GM18858 (cell line): Measurements from ENCODE around the gene SPTBN5.
A peak's percentile ranks its signal among the peaks of the same experiment; 100 is the strongest.

ENCODE experiments used
- ATAC-seq: cut with Tn5 transposase; IDR thresholded peaks from one replicate; pipeline ENCODE4 v1.9.1; 2021; ENCODE audit not compliant: unreplicated experiment

Gene SPTBN5

DNA sequence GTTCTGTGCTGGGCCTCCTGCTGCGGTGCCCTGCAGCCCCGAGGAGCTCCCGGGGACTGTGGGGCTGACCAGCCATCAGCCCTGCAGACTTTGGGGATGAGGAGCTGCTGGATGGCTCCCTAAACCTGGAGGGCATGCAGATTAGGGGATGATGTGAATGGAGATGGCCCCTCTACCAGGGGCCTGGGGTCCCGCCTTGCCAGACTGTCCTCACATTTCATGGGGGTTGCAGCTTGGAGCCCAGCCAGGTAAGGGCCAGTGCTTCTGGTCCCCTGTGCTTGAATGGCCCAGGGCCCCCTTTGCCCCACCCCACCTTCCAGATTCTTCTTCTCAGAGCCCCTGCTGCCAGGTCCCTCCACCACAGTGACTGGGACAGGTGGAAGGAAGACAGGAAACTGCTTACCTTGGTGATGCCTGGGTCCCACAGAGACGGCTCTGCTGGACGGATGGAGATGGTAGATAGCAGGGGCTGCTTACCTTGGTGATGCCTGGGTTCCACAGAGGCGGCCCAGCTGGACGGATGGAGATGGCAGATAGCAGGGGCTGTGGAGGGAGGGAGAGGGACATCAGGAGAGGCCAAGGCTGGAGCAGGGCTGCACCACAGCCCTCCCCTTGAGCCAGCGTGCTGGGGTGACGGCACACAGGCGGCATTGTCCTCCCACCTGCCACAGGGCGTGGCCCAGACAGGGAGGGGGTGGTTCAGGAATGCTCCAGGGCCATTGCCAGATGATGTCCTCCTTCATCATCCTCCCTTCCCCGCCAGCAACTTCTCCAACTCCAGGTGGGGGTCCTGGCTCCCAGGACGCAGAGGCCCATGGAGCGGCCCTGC is at the start of gene SPTBN5:
Gene SPTBN5, minus strand, starts transcription at position 632 of the 829 bp plus-strand sequence. Its CDS starts 556 bp downstream, at position 76.
- ATAC-seq: no peak

DNA sequence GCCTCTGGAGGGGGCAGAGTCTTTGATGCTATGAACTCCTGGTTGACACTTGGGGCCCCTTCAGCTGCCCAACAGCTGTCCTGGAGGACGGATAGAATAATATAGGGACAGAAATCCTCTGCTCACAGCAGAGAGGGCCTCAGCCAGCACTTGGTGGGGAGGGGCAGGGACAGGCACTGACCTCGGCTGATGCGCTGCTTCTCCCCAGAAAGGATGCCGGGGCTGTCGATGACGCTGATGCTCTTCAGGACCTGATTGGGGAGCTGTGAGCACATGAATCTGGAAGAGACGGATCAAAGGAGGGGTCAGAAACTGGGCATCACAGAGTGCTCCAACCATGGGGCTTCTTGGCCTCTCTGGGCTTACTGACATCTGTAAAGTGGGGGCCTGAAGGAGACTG is 49.0 kb upstream of the SPTBN5 start:
- no peak for ATAC-seq

DNA sequence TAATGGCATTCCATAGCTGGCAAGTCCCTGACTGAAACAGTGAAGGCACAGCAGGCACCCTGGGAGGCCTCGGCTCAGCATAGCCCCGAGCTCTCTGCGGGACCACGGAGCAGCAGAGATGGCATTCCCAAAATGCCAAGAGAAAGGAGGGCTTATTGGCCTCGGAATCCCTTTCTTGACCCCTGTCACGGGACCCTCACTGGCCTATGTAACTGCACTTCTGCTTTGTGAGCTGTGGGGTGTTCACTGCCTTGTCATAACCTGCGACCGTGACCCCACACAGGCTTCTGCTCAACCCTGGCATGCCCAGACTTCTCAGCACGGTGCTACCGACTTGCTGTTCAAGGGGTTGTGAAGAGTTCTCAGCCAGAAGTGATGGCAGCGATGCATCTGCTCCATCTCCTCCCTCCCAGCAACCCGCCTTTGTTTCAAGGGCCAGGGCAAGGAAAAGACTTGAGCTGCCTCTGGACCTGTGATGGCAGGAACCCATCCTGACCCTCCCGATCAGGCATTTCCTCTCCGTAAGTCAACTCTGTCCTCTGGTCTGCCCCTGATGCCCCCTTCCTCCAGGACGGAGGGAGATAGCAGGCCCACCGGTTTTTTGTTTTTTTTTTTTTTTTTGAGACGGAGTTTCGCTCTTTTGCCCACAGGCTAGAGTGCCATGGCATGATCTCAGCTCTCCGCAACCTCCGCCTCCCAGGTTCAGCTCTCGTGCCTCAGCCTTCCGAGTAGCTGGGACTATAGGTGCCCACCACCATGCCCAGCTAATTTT is 48.0 kb upstream of the SPTBN5 start:
- ATAC-seq: no peak

DNA sequence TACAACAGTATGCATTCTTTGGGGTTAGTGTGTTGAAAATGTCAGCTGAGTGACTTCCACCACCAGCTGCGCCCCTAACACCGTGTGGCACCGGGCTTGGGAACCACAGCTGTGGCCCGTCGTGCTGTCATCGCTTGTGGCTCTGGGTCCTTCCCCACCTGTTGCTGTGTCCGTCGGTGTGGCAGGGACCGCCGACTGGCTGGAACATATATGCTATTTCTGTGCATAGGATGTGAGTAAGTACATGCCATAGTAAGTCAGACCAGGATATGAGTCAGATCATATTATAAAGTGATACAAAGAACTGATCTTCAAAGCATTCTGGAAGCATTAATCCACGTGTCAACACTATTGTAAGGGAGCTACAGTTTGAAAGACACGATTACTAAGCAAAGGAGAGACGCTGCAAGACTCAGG is 46.6 kb upstream of the SPTBN5 start:
- ATAC-seq: no peak

DNA sequence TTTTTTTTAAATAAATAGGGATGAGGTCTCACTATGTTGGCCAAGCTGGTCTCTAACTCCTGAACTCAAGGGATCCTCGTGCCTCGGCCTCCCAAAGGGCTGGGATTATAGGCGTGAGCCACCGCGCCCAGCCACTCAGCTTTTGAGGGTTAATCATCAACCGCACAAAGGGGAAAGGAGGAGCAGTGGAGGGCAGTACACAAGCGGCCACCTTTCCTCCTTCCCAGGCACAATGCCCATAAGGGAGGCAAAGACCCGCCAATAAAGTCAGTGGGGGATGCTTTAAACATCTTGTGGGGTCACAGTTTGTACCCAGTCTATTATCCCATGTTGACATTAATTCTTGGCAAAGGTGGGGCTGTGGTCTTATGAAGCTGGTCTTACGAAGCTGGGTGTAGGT is 46.1 kb upstream of the SPTBN5 start:
- no peak for ATAC-seq

DNA sequence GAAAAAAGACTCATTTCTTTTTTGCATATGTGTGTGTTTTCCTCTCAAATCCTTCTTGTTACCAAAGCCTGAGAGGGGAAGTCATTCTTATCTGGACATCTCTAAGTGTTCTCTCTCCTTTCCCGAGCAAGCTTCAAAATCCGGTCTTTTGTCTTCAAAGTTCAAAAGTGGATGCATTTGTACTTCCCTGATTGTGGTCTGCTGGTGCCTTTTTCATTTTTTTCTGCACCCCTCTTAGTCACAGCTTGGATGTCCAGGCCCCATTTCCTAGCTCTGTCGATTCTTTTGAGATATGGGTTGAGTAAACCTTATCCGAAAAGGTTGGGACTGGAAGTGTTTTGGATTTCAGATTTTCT is 43.7 kb upstream of the SPTBN5 start:
- no peak for ATAC-seq

DNA sequence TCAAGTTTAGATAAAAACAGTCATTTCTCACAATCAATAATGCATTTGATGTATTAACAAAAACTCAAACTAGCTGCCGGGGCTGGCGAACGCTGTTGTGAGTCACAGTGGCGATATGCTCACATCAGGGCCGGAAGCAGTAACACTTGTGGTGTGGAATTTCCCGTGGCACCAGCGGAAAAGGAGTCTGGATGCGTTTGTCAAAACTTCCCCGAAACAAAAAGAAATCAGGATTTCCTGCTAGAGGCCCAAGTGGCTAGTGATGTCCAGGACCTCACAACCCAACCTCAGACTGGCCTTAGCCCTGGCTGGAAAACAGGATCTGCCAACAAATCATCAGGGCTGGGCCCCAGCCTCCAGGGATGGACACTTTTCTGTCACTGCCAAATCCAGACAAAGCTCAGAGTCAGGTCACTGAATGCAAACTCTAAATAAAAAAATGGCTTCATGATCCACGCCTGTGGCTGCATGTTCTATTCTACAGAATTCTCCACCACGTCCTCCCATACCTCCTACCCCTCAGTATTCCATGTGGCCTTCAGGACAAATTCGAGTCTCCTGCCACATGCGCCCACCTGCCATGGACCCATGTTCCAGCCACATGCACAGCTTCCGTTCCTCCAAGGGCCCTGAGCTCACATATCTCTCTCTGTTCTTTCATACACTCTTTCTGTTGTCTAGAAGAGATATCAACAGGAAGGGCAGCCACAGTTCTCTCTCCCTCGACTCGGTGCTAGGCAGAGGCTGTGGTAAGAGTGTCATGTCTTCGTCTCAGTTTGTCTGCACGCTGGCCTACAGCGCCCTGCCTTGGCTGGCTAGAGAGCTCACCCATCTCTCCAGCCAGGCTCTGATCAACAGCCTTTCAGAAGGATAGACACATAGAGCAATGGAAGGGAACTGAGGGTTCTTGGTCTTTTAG is 43.1 kb upstream of the SPTBN5 start:
- ATAC-seq: no peak

DNA sequence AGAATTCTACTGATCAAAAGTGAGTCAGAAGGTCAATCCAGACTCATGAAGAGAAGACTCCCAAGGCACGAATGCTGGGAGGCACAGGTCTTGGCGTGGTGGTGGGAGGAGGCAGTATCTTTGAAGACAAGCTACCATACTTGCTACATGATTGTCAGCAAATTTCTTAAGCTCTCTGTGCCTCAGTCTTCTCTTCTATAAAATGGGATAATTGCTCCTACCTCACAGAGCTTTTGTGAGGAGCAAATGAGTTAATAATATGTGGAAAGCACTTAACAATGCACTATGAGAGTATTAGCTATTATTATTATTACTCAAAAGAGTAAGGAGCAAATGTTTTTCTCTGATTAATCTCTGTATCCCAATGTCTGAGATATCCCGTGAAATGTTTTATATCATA is 42.3 kb upstream of the SPTBN5 start:
- ATAC-seq: no peak

DNA sequence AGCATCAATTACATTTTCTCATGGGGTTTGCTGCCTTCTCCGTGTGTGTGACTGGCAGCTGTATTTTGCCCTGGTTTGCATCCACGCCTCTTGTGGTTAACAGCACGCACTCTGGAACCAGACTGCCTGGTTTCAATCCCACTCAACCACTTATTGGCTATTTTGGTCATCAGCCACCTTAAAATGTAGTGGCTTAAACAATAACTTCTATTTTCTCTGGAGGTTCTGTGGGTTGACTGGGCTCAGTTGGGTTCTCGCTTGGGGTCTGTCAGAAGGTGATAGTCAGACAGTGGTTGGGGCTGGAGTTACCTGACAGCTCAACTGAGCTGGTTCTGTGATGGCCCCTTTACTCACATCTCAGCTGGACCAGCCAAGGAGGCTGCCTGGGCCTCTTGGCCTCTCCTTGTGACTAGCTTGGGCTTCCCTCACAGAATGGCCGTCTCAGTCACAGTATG is 41.7 kb upstream of the SPTBN5 start:
- ATAC-seq: no peak

DNA sequence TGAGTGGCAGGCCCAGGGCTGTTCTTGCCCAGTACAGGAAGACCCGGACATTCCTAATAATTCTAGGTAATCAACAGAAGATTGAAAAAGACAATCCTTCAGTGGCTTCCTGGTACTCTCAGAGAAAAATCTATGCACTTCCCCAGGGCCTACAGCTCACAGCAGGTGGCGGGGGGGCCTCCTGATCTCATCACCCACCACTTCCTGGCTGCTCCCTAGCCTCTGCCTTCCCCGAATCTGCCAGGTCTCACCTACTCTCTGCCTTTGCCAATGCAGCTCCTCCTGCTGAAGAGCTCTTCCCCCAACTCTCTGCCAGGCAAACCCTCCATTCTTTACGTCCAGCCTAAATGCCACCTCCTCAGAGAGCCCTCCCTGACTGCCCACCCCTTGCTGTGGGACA is 41.0 kb upstream of the SPTBN5 start:
- ATAC-seq: no peak

DNA sequence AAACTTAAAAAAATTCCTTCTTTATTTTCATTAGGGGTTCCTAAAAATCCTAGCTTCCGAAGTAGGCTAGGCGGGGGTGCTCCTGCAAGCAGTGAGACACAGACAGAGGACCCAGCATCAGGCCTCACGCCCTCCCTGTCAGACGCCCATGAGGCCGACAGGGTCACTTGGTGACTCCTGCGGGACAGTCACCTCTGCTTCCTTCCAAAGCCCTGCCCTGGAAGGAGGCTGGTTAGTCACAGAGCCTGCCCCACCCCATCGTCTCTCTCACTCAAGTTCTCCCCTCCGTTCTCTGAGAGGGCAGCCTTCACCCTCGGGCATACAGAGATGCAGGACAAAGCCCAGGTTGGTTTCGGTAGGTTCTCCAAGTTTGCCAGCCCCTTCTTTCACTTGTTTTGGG is 39.9 kb upstream of the SPTBN5 start:
- no peak for ATAC-seq

DNA sequence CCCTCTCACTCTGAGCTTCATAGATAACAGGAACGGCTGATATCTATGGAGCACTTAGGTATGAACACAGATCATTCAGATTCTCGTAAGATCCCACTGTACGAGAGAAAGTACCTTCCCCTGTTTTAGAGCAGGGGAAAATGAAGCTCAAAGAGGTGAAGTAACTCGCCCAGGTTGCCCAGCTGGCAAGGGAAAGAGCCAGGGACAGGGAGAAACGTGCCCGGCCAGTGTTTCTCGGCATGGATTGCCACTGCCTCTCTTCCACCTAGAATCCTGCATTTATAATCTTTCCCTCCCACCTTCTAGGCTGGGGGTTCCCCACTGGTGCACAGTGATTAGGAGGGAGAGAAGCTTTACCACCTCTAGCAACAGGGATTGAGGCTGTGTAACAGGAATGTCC is 39.5 kb upstream of the SPTBN5 start:
- ATAC-seq: no peak

DNA sequence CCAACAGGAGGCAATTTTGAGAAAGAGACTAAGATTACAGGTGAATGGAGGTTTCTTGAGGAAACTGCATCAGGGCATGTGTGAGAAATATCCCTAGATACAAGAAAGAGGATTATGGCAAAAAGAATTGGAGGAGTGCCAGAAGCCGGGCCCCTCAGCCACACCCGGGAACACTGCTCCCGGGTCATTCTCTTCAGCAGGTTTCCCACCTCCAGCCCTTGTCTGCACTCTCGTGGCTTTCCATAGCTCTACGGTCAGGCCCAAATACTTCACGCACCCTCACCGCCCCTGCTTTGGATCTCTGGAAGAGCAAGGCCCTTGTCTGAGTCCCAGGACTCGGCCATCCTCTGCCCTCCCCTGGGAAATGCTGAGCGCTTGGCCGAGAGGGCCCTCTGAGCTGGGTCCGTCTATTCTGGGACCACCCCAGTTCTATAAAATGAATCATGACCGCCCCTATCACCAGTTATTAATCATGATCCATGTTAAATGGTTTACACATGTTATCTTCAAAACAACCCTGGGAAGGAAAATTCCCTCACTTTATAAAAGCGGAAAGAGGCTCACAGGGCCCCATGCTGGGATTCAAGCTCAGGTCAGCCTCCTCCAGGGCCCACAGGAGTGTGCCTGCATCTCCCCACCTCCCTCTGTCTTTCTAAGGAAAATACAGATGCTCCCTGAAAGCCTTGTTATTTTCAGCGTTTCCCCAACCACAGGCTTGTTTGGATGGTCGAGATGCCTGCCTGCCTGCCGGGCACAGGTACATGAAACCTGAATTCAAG is 38.8 kb upstream of the SPTBN5 start:
- ATAC-seq: no peak

DNA sequence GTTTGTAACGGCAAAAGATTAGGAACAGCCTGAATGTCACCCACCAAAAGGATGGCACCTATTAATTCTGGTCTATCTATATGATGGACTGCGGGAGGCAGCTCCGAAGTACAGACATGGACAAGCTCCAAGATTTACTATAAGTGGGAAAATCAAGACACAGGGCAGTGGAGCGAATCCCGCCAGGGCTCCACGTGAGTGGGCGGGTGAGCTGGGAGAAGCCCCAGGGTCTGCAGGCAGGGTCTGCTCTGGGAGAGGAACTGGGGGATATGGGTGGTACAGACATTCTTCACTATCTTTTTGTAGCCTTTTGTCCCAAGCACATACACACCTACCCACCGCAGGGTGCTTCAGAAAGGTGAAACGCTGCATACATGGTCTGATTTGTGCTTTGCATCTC is 38.2 kb upstream of the SPTBN5 start:
- no peak for ATAC-seq

DNA sequence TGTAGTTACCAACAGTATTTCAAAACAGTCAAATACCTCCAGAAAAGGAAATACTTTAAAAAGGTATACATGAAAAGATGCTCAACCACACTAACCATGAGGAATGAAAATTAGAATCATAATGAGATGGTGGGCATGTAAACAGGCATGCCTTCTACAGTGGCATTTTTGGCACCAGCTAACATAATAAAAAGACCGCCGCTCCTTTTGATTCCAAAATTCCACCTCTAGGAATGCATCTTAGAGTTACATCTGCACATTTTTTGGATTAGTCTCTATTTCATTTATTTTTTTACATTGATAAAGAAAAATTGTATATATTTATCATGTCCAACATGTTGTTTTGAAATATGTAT is 37.0 kb upstream of the SPTBN5 start:
- ATAC-seq: no peak

DNA sequence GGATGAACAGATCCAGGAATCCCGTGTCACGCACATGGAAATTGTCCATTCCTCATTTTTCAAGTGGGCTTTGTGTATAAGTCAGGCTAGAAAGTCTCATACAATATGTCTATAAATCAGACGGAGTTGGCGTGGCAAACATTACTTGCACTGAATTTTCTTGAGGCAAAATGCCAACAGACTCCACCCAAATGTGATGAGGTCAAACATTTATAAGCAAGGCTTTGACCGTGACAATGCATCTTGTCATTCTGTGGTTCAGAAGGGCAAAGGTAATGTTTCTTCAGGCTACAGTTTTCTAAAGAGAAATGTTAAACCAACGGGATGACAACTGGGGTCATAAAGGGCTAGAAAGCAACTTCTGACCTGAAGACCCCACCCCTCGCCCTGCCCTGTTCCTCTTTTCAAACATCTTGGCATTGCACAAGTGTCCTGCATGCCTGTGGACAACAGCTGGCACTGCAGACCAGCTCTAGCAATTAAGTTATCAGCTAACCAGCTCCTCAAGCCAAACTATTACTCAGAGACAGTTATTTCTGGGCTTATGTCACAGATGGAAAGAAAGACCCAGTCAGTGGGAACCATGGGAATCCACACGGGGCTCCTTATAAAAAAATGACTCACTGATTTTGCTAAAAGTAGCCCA is 36.5 kb upstream of the SPTBN5 start:
- no peak for ATAC-seq

DNA sequence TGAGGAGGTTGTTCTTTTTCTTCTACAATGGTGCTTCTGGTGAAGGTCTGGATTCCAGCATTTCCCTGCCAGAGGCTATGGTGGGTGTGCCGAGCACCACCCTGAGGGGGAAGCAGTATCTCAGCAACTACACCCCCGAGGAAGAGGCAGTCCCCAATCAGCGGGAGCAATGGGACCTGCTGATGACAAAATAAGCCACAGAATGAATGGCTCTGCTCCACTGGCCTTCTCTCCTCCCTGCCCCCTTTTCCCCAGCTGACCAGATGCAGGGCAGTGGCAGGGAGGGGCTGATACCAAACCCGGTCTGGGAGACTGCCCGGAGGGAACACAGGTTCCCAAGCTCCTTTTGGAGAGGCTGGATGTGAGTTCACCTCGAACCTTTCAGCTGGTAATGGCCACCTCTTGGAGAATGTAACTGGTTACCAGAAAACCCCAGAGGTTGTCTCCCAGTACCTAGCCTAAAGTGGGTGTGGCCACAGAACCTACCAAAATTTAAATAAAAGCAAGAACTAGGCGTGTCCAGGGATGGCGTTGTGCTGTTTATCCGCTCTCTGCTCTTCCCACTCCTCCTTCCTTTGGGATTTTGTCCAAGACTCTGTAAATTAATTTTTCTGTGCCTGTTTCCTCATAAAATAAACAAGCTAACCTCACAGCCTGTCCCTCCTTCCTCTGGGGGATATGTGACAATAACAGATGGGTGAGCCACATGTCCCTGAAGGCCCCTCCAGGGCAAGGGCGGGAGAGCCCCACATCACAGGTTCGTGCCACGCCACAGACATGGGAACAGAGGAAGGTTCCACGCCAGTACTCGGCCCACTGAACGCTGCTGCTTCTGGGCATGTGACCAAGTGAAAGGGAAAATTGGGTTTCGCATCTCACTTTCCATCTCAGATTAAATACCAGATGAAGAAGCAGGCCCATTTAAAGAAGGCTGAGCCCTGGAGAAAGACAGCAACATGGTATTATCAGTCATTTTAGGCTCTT is 35.1 kb upstream of the SPTBN5 start:
- ATAC-seq: peak; percentile 47

DNA sequence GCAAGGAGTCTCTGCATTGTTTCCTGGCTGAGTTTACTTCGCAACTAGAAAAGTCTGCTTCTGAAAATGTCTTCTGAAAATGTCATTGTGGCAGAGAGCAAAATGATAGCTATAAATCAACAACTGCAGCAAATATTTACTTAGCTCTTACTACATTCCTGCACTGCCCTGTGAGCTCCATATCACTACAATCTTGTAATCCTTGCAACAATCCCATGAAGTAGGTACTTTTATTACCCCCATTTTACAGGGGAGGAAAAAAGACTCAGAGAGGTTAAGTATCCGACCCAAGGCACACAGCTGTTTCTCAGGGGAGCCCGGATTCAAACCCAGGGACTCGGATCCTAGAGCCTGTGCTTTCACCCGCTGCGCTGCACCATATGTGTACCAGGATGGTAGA is 34.2 kb upstream of the SPTBN5 start:
- no peak for ATAC-seq

DNA sequence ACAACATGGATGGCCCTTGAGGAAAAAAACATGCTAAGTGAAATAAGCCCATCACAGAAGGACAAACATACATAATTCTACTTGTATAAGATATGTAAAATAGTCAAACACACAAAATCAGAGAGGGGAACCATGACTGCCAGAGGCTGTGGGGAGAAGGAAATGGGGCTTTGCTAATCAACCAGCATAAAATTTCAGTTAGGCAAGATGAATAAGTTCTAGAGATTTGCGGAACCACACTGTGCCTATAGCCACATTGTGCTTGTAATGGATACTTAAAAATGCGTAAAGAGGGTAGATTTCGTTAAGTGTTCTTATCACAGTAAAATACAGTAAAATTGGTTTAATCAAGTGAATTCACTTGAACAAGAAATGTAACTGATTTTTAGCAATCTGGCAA is 33.7 kb upstream of the SPTBN5 start:
- ATAC-seq: no peak
